ENCODE data around the gene KLK7.

Gene KLK7

DNA sequence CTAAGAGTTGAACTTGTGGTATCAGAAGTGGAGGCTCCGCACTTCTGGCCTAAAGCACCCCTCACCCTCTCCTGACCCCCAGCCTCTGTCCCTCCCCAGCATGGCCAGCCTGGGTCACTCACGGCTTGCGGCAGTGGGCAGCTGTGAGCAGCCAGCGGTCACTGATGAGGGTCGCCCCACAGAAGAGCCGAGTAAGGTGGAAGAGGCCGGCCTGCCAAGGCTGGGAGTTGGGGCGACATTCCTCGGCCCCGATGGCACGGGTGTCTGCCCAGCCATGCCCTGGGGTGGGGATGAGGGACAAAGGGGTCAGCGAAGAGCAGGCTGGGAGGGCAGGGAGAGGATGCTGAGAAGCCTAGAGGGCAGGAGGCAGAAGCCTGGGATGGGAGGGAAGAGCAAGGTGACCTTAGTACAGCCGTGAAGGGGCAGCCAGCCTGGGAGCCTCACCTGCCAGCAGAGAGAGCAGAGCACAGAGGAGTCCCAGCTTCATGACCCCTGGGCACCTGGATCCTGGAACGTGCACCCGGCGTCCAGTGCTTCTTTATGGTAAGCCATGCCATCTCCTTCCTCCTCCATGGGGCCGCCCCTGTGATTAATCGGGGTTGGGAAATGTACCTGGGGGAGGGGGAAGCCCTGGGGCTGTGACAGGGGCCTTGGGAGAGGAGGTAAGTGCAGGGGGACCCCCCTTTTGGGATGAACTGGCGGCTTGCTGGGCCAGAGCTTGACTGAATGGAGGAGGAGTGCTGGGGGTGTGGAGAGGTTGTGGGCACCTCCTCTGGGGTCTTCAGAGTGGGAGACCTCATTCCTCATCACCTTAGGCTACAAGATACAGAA, 25.6 kb upstream of the KLK7 start:
- peaks cover 0 to 18% of the 10 kb centered on the region in 2 donors for H3K27me3 ChIP-seq (ENCODE audit: control insufficient read depth in 1 of 2, insufficient read depth in 2 of 2, low read length in 2 of 2)
- no peak overlapping the region for H3K9ac ChIP-seq (ENCODE audit: low read length)
- no peak overlapping the region for H3K4me3 ChIP-seq (ENCODE audit: low read depth in 1 of 2, low read length in 2 of 2)
- H3K36me3 ChIP-seq (ENCODE audit: insufficient read depth, low read length) = no peaks in the 10 kb centered on the region
- no peaks in the 10 kb centered on the region for H3K9me3 ChIP-seq (ENCODE audit: low read length)
- H3K27ac ChIP-seq (ENCODE audit: low read depth, low read length) = no peak overlapping the region
- no peaks in the 10 kb centered on the region for H3K4me1 ChIP-seq (ENCODE audit: insufficient read depth, low read length)

DNA sequence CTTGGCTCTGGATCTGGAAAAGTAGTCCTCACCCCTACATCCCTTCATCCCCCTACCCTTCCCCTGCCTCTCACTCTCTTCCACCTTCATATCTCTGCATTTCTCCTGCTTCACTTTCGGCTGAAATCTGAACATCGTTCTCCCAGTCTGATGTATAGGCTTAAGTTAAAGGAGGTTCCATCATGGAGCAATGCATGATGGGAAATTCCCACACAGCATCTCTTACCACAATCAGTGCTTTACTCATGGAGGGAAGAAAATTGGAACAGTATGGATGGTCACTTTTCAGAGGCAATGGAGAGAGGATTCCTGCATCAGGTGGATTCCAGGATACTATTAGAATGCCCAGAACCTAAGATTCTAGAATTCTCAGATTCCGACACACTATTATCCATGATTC, 23.8 kb upstream of the KLK7 start:
- H3K27me3 ChIP-seq (ENCODE audit: control insufficient read depth in 1 of 2, insufficient read depth in 2 of 2, low read length in 2 of 2) = peaks cover 2 to 23% of the 10 kb centered on the region in 2 donors
- no peaks in the 10 kb centered on the region for H3K9me3 ChIP-seq (ENCODE audit: low read length)
- H3K9ac ChIP-seq (ENCODE audit: low read length) = no peak overlapping the region
- no peaks in the 10 kb centered on the region for H3K4me1 ChIP-seq (ENCODE audit: insufficient read depth, low read length)
- no peaks in the 10 kb centered on the region for H3K36me3 ChIP-seq (ENCODE audit: insufficient read depth, low read length)
- no peak overlapping the region for H3K4me3 ChIP-seq (ENCODE audit: low read depth in 1 of 2, low read length in 2 of 2)
- H3K27ac ChIP-seq (ENCODE audit: low read depth, low read length) = no peak overlapping the region

DNA sequence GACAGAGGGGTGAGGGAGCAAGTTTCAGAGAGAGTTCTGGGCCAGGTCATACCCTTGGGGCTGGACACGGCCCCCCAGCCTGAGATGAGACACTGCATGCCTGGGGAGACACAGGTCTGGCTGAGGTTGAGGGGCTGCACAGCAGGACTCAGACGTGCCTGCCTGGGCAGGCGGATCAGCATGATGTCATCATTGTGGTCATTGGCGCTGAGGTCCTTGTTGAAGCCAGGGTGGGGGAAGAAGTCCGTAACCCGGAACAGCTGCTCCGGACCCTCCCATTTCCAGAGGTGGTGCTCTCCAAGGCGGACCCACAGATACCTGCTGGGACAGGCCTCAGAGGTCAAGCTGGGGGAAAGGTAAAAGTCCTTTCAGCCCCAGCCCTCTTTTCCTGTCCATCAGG, 22.7 kb upstream of the KLK7 start:
- no peak overlapping the region for H3K9ac ChIP-seq (ENCODE audit: low read length)
- peaks cover 8 to 33% of the 10 kb centered on the region in 2 donors for H3K27me3 ChIP-seq (ENCODE audit: control insufficient read depth in 1 of 2, insufficient read depth in 2 of 2, low read length in 2 of 2)
- H3K9me3 ChIP-seq (ENCODE audit: low read length) = no peaks in the 10 kb centered on the region
- H3K4me1 ChIP-seq (ENCODE audit: insufficient read depth, low read length) = no peaks in the 10 kb centered on the region
- H3K4me3 ChIP-seq (ENCODE audit: low read depth in 1 of 2, low read length in 2 of 2) = no peak overlapping the region
- no peak overlapping the region for H3K27ac ChIP-seq (ENCODE audit: low read depth, low read length)
- H3K36me3 ChIP-seq (ENCODE audit: insufficient read depth, low read length) = no peaks in the 10 kb centered on the region

DNA sequence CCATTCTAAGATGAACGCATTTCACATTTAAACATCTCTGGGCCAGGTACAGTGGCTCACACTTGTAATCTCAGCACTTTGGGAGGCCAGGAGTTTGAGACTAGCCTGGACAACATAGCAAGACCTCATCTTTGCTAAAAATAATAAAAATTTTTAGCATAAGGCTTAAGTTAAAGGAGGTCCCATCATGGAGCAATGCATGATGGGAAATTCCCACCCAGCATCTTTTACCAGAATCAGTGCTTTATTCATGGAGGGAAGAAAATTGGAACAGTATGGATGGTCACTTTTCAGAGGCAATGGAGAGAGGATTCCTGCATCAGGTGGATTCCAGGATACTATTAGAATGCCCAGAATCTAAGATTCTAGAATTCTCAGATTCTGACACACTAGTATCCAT, 21.5 kb upstream of the KLK7 start:
- Histone ChIP-seq H3K9me3 (ENCODE audit: low read length) (no peaks in the 10 kb centered on the region), H3K36me3 (ENCODE audit: insufficient read depth, low read length) (no peaks in the 10 kb centered on the region), H3K27me3 (ENCODE audit: control insufficient read depth in 1 of 2, insufficient read depth in 2 of 2, low read length in 2 of 2) (peaks cover 8 to 40% of the 10 kb centered on the region in 2 donors), H3K4me1 (ENCODE audit: insufficient read depth, low read length) (no peaks in the 10 kb centered on the region), H3K27ac (ENCODE audit: low read depth, low read length) (no peak overlapping the region), H3K9ac (ENCODE audit: low read length) (no peak overlapping the region), H3K4me3 (ENCODE audit: low read depth in 1 of 2, low read length in 2 of 2) (no peak overlapping the region)

DNA sequence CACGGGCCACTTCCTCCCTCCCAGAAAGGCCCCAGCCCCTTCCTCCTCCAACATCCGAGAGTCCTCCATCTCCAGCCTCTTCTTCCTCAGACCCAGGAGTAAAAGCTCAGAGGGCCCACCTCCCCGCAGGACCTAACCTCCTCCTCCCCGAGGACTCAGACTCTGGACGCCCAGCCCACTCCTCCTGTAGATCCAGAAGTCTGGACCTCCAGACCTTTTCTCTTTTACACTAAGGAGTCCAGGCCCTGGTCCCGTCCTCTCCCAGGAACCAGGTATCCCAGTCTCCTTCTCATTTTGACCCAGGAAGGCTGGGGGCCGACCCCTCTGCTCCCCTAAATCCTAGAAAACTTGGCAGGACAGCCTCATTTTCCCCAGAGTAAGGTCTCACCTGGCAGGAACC, 19.6 kb upstream of the KLK7 start:
- no peak overlapping the region for H3K27ac ChIP-seq (ENCODE audit: low read depth, low read length)
- H3K9ac ChIP-seq (ENCODE audit: low read length) = no peak overlapping the region
- H3K9me3 ChIP-seq (ENCODE audit: low read length) = no peaks in the 10 kb centered on the region
- no peaks in the 10 kb centered on the region for H3K36me3 ChIP-seq (ENCODE audit: insufficient read depth, low read length)
- no peak overlapping the region for H3K4me3 ChIP-seq (ENCODE audit: low read depth in 1 of 2, low read length in 2 of 2)
- H3K4me1 ChIP-seq (ENCODE audit: insufficient read depth, low read length) = no peaks in the 10 kb centered on the region
- peaks cover 8 to 39% of the 10 kb centered on the region in 2 donors for H3K27me3 ChIP-seq (ENCODE audit: control insufficient read depth in 1 of 2, insufficient read depth in 2 of 2, low read length in 2 of 2)

DNA sequence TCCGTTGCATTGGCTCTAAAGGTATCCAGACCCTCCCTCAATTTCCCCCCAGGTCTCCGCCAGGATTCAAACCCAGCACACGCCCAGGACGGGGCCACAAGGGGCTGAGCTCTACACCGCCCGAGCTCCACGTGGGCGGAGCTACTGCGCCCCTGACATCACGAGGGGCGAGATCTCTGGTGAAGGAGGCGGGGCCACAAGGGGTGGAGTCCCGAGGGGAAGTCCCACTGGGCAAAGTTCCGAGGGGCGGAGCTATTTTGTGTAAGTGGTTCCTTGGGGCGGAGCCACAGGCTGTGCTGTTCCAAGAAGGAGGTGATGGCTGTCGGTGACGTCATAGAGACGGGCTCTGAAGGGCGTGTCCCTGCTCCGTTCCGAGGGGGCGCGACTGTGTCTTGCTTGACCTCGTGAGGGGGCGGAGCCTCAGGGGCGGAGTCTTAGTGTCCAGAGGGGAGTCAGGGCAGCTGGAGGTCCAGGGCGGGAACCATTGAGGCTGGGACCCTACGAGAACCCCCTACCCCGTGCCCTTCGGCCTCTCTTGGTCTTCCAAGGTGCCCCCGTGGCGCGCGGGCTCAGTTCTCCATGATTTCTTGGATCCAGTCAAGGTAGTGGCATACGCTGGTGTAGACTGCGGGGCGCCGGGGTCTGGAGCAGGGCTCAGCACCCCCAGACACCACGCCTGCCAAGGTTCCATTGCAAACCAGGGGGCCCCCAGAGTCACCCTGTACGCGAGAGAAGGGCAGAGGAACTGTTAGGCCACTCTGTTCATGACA, 19.0 kb upstream of the KLK7 start:
- H3K27ac ChIP-seq (ENCODE audit: low read depth, low read length) = no peak overlapping the region
- H3K4me1 ChIP-seq (ENCODE audit: insufficient read depth, low read length) = no peaks in the 10 kb centered on the region
- H3K9ac ChIP-seq (ENCODE audit: low read length) = no peak overlapping the region
- H3K9me3 ChIP-seq (ENCODE audit: low read length) = no peaks in the 10 kb centered on the region
- no peaks in the 10 kb centered on the region for H3K36me3 ChIP-seq (ENCODE audit: insufficient read depth, low read length)
- no peak overlapping the region for H3K4me3 ChIP-seq (ENCODE audit: low read depth in 1 of 2, low read length in 2 of 2)
- peaks cover 8 to 39% of the 10 kb centered on the region in 2 donors for H3K27me3 ChIP-seq (ENCODE audit: control insufficient read depth in 1 of 2, insufficient read depth in 2 of 2, low read length in 2 of 2)

DNA sequence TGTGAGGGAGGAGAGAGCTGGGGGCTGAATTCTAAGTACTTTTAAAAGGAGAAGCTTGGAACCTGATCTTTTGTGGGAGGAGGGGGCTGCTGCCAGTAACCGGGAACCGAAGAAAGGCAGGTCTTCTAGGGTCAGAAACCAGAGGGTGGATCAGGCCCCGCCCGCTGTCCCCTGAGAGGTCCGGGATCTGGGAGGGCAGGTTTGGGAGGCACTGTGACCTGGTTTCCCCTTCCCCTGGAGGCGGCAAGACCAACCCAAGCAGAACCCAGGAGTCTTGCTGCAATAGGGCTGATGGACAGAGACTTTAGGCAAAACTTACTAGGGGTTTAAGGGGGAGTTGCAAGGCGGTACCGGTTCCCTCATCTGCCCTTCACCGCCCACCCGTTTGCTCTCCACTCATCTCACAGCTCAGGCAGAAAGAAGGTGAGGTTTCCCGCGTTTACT, 18.4 kb upstream of the KLK7 start:
- H3K4me1 ChIP-seq (ENCODE audit: insufficient read depth, low read length) = no peaks in the 10 kb centered on the region
- no peak overlapping the region for H3K27ac ChIP-seq (ENCODE audit: low read depth, low read length)
- no peak overlapping the region for H3K4me3 ChIP-seq (ENCODE audit: low read depth in 1 of 2, low read length in 2 of 2)
- no peaks in the 10 kb centered on the region for H3K36me3 ChIP-seq (ENCODE audit: insufficient read depth, low read length)
- H3K9me3 ChIP-seq (ENCODE audit: low read length) = no peaks in the 10 kb centered on the region
- no peak overlapping the region for H3K9ac ChIP-seq (ENCODE audit: low read length)
- H3K27me3 ChIP-seq (ENCODE audit: control insufficient read depth in 1 of 2, insufficient read depth in 2 of 2, low read length in 2 of 2) = peaks cover 8 to 39% of the 10 kb centered on the region in 2 donors

DNA sequence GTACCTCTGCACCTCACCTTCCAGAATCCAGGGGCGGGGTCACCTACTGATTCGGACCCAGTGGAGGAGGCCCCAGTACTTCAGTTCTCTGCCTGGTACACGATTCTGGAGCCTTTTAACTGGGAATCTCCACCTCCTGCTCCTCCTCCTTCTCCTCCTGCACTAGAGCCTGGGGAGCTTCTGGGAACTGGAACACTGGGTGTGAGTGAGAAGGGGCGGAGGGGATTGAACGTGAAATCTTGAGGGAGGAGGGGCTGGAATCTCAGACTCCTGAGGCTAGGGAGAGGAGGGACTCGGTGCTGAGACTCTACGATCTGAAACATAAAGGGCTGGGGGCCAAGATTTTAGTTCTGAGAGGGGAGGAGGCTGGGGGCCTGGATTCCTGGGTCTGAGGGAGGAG, 17.8 kb upstream of the KLK7 start, which contains the start of gene KLK8:
Gene KLK8 (minus strand): TSS at position 90 of the 400 bp plus-strand sequence. CDS start 437 bp downstream, outside the sequence.
- Histone ChIP-seq H3K9me3 (ENCODE audit: low read length) (no peaks in the 10 kb centered on the region), H3K4me3 (ENCODE audit: low read depth in 1 of 2, low read length in 2 of 2) (no peak within 1 kb of the TSS), H3K27ac (ENCODE audit: low read depth, low read length) (no peak within 1 kb of the TSS), H3K27me3 (ENCODE audit: control insufficient read depth in 1 of 2, insufficient read depth in 2 of 2, low read length in 2 of 2) (peaks cover 8 to 39% of the 10 kb centered on the region in 2 donors), H3K4me1 (ENCODE audit: insufficient read depth, low read length) (no peaks in the 10 kb centered on the region), H3K9ac (ENCODE audit: low read length) (no peak within 1 kb of the TSS), H3K36me3 (ENCODE audit: insufficient read depth, low read length) (no peaks in the 10 kb centered on the region)

DNA sequence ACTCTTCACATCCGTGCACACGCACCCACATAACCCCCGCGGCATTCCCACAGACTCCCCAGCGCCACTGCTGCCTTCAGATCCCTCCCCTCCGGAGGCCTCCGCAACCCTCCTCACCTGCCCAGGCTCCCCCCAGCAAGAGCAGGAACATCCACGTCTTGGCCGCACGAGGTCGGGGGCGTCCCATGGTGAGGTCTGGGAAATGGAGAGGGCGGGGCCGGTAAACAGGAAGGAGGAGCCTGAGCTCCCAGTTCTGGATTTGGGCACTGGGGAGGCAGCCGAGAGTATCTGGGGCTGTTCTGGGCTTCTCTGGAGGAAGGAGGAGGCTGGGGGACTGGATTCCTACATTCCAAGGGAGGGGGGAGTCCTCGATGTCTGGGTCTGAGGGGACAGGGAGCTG, 17.3 kb upstream of the KLK7 start:
- Histone ChIP-seq H3K9ac (ENCODE audit: low read length) (no peak overlapping the region), H3K27ac (ENCODE audit: low read depth, low read length) (no peak overlapping the region), H3K36me3 (ENCODE audit: insufficient read depth, low read length) (no peaks in the 10 kb centered on the region), H3K9me3 (ENCODE audit: low read length) (no peaks in the 10 kb centered on the region), H3K4me1 (ENCODE audit: insufficient read depth, low read length) (no peaks in the 10 kb centered on the region), H3K4me3 (ENCODE audit: low read depth in 1 of 2, low read length in 2 of 2) (no peak overlapping the region), H3K27me3 (ENCODE audit: control insufficient read depth in 1 of 2, insufficient read depth in 2 of 2, low read length in 2 of 2) (peaks cover 8 to 35% of the 10 kb centered on the region in 2 donors)

DNA sequence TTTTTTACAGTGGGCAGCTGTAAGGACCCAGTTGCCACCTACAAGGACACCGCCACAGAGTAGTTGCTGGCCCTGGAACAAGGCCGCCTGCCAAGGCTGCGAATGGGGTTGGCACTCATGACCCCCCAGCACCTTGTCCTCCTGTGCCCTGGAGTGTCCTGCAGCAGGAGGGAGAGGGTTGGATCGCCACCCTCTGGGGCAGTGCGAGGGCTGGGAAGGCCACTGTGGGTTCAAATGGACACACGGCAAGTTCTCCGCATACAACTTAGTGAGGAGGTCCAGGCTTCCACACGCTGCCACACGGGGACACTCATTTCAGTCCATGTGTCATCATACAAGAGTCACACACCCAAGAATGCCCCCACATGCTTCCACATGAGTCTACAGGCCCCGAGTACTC, 16.7 kb upstream of the KLK7 start:
- peaks cover 8 to 35% of the 10 kb centered on the region in 2 donors for H3K27me3 ChIP-seq (ENCODE audit: control insufficient read depth in 1 of 2, insufficient read depth in 2 of 2, low read length in 2 of 2)
- no peaks in the 10 kb centered on the region for H3K9me3 ChIP-seq (ENCODE audit: low read length)
- no peak overlapping the region for H3K4me3 ChIP-seq (ENCODE audit: low read depth in 1 of 2, low read length in 2 of 2)
- no peak overlapping the region for H3K27ac ChIP-seq (ENCODE audit: low read depth, low read length)
- H3K9ac ChIP-seq (ENCODE audit: low read length) = no peak overlapping the region
- H3K36me3 ChIP-seq (ENCODE audit: insufficient read depth, low read length) = no peaks in the 10 kb centered on the region
- no peaks in the 10 kb centered on the region for H3K4me1 ChIP-seq (ENCODE audit: insufficient read depth, low read length)

DNA sequence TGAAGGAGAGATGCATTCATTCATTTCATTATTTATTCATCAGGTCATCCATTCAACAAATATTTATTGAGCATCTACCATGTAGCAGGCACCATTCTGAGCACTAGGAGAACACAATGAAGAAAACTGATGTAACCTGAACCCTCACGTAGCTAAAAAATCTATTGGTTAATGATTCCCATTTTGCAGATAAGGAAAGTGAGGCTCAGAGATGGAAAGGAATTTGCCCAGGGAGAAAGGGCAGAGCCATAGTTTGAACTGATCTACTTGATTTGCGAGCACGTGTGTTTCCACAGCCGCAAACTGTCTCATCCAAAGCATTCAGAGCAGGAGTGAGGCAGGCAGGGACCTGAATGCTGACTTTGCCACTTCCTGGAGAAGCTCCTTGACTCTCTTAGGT, 15.0 kb upstream of the KLK7 start:
- H3K9me3 ChIP-seq (ENCODE audit: low read length) = no peaks in the 10 kb centered on the region
- no peak overlapping the region for H3K9ac ChIP-seq (ENCODE audit: low read length)
- no peaks in the 10 kb centered on the region for H3K36me3 ChIP-seq (ENCODE audit: insufficient read depth, low read length)
- no peaks in the 10 kb centered on the region for H3K4me1 ChIP-seq (ENCODE audit: insufficient read depth, low read length)
- peaks cover 8 to 35% of the 10 kb centered on the region in 2 donors for H3K27me3 ChIP-seq (ENCODE audit: control insufficient read depth in 1 of 2, insufficient read depth in 2 of 2, low read length in 2 of 2)
- H3K27ac ChIP-seq (ENCODE audit: low read depth, low read length) = no peak overlapping the region
- no peak overlapping the region for H3K4me3 ChIP-seq (ENCODE audit: low read depth in 1 of 2, low read length in 2 of 2)
